OCI-LY7 (cell line): ENCODE data around the gene WNT7A. TPM values are rescaled to one million over a fixed set of nuclear protein-coding genes. Genes with fewer than 3 reads are reported as not detected.

Experiments used
- BruUV-seq: library from RNA; stranded (reverse); fragments of 400-500 nt; replicated peaks from 2 replicates; lab custom pipeline; 2021; lab: Mats Ljungman, UMichigan
- CTCF ChIA-PET: fragments of 300-600 bp; sonication (Branson Sonifier 250); formaldehyde crosslinking; loops from one replicate; lab custom pipeline; 2022; ENCODE audit warnings: antibody characterized with exemption; ENCODE audit not compliant: unreplicated experiment; lab: Charles Lee
- POLR2A ChIA-PET: fragments of 300-600 bp; sonication (Branson Sonifier 250); formaldehyde crosslinking; loops from one replicate; lab custom pipeline; 2022; ENCODE audit warnings: antibody characterized with exemption; lab: Charles Lee
- DNase-seq: peaks from one replicate; pipeline ENCODE4 v3.0.0-alpha.2; 2015; ENCODE audit warnings: low spot score
- H2AFZ ChIP-seq: fragments of 200-600 bp; sonication (generic), shearing (Covaris generic); 2 replicates; pipeline ENCODE4 v1.6.1; 2014; ENCODE audit warnings: mild to moderate bottlenecking, antibody characterized with exemption, low read length, moderate library complexity
- H3K27ac ChIP-seq: fragments of 200-600 bp; sonication (generic); 2 replicates; pipeline ENCODE4 v1.5.1; 2014; ENCODE audit warnings: mixed run types, low read depth, mild to moderate bottlenecking, moderate library complexity, low read length, inconsistent platforms; ENCODE audit not compliant: poor library complexity, severe bottlenecking
- H3K36me3 ChIP-seq: fragments of 200-600 bp; sonication (generic); 2 replicates; pipeline ENCODE4 v1.6.1; 2014; ENCODE audit warnings: mild to moderate bottlenecking, antibody characterized with exemption, low read length, moderate library complexity, mixed read lengths; ENCODE audit not compliant: insufficient read depth
- H3K4me1 ChIP-seq: fragments of 200-600 bp; sonication (generic); 2 replicates; pipeline ENCODE4 v1.5.1; 2014; ENCODE audit warnings: mild to moderate bottlenecking, low read length; ENCODE audit not compliant: insufficient read depth, poor library complexity, severe bottlenecking
- H3K4me2 ChIP-seq: fragments of 200-600 bp; sonication (generic); 2 replicates; pipeline ENCODE4 v1.6.1; 2014; ENCODE audit warnings: mild to moderate bottlenecking, low read length
- H3K4me3 ChIP-seq: fragments of 200-600 bp; sonication (generic); 2 replicates; pipeline ENCODE4 v1.5.1; 2014; ENCODE audit warnings: mild to moderate bottlenecking, low read depth, low read length; ENCODE audit not compliant: poor library complexity, severe bottlenecking
- H3K79me2 ChIP-seq: fragments of 200-600 bp; sonication (generic); 2 replicates; pipeline ENCODE4 v1.6.1; 2016; ENCODE audit warnings: low read depth, mild to moderate bottlenecking, low read length, moderate library complexity, mixed read lengths; ENCODE audit not compliant: insufficient read depth
- H3K9me2 ChIP-seq: fragments of 200-600 bp; sonication (generic); 2 replicates; pipeline ENCODE4 v1.6.1; 2016; ENCODE audit warnings: mild to moderate bottlenecking, low read length, mixed read lengths; ENCODE audit not compliant: insufficient read depth
- H3K9me3 ChIP-seq: fragments of 200-600 bp; sonication (generic); 2 replicates; pipeline ENCODE4 v1.6.1; 2014; ENCODE audit warnings: mild to moderate bottlenecking, mixed run types, low read length, mixed read lengths
- H4K20me1 ChIP-seq: fragments of 200-600 bp; sonication (generic); 2 replicates; pipeline ENCODE4 v1.6.1; 2014; ENCODE audit warnings: mild to moderate bottlenecking, antibody characterized with exemption, low read length, moderate library complexity, mixed read lengths; ENCODE audit not compliant: insufficient read depth
- EZH2phosphoT487 ChIP-seq: fragments of 200-600 bp; sonication (generic); IDR thresholded peaks from 2 replicates; pipeline ENCODE4 v1.6.1; 2018; ENCODE audit warnings: low read depth, borderline replicate concordance, mild to moderate bottlenecking, mixed run types, antibody characterized with exemption, low read length, moderate library complexity, mixed read lengths
- intact Hi-C: fragments of 100-400 bp; cut with micrococcal nuclease; formaldehyde crosslinking; loops from one replicate; pipeline ENCODE4 v1.10.0; 2022; ENCODE audit not compliant: unreplicated experiment
- total RNA-seq, 2 experiments: library from RNA; depleted of rRNA in 1 of 2; stranded (reverse); fragments of >200 nt in 1 of 2; shearing (Covaris generic) in 1 of 2; gene quantifications; 2 replicates each; pipeline ENCODE4 v1.2.3, GENCODE V29; 2014 to 2022
- TF ChIP-seq, protein P1 (sequence below): fragments of 200-600 bp; sonication (generic); conservative IDR thresholded peaks from 2 replicates; pipeline ENCODE4 v1.5.1; 2014; ENCODE audit warnings: mild to moderate bottlenecking, antibody characterized with exemption, low read length, moderate library complexity, mixed read lengths

Gene WNT7A
- total RNA-seq, 2 experiments from 2014 or later, result not detected

DNA sequence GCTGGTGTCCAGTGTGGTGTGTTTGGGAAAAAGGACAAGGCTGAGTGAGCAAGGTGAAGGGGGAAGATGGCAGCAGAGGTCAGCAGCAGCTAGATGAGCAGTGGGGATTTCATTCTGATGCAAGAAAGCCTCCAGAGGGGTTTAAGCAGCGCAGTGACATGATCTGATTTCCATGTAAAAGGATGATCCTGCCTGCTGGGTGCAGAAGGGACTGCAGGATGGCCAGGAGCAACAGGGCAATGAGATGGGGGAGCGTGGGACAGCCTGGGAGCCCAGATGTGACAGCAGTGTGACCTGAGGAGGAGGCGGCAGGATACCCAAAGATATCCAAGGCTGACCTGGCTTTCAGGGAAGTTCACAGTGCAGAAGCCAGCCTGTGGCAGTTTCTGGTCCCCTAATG, 6.1 kb downstream of the WNT7A start:
- BruUV-seq, result no TSS peak
- Histone ChIP-seq H3K4me1 (no peaks in the 10 kb centered on the region), H3K27ac (no peak overlapping the region), H3K9me2 (no peaks in the 10 kb centered on the region), H3K36me3 (no peaks in the 10 kb centered on the region), H4K20me1 (no peaks in the 10 kb centered on the region), H3K4me3 (no peak overlapping the region), H2AFZ (no peak overlapping the region), H3K4me2 (no peak overlapping the region), H3K79me2 (no peaks in the 10 kb centered on the region), H3K9me3 (no peaks in the 10 kb centered on the region)
- CTCF ChIA-PET, result no interaction called here
- no peak for TF ChIP-seq EZH2phosphoT487
- TF ChIP-seq, protein P1, sequence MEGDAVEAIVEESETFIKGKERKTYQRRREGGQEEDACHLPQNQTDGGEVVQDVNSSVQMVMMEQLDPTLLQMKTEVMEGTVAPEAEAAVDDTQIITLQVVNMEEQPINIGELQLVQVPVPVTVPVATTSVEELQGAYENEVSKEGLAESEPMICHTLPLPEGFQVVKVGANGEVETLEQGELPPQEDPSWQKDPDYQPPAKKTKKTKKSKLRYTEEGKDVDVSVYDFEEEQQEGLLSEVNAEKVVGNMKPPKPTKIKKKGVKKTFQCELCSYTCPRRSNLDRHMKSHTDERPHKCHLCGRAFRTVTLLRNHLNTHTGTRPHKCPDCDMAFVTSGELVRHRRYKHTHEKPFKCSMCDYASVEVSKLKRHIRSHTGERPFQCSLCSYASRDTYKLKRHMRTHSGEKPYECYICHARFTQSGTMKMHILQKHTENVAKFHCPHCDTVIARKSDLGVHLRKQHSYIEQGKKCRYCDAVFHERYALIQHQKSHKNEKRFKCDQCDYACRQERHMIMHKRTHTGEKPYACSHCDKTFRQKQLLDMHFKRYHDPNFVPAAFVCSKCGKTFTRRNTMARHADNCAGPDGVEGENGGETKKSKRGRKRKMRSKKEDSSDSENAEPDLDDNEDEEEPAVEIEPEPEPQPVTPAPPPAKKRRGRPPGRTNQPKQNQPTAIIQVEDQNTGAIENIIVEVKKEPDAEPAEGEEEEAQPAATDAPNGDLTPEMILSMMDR, result no peak
- DNase-seq, result no peak
- intact Hi-C loops, result no loop called here
- POLR2A ChIA-PET, result no interaction called here

DNA sequence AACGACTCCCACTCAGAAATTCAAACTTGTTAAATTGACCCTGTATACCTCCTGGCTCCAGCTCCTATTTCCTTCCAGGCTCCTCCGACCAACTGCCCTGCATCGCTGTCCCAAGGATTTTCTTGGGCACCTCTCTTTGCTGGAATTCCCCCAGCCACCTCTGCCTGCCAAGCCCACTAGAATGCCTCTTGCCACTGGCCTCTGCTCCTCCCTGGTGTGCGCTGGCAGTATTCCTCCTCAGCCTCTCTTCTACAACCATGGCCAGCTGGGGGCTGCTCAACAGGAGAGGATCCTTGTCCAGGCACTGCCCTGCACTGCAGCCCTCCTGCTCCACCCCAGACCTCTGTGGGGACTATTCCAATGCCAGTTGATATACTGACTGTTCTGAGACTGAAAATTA, 7.4 kb downstream of the WNT7A start:
- no peak for TF ChIP-seq EZH2phosphoT487
- TF ChIP-seq, protein P1, result no peak
- no TSS peak for BruUV-seq
- Histone ChIP-seq H4K20me1 (no peaks in the 10 kb centered on the region), H2AFZ (no peak overlapping the region), H3K9me2 (no peaks in the 10 kb centered on the region), H3K9me3 (no peaks in the 10 kb centered on the region), H3K4me3 (no peak overlapping the region), H3K27ac (no peak overlapping the region), H3K36me3 (no peaks in the 10 kb centered on the region), H3K4me2 (no peak overlapping the region), H3K4me1 (no peaks in the 10 kb centered on the region), H3K79me2 (no peaks in the 10 kb centered on the region)
- CTCF ChIA-PET, result no interaction called here
- POLR2A ChIA-PET, result no interaction called here
- intact Hi-C loops, result no loop called here
- no peak for DNase-seq

DNA sequence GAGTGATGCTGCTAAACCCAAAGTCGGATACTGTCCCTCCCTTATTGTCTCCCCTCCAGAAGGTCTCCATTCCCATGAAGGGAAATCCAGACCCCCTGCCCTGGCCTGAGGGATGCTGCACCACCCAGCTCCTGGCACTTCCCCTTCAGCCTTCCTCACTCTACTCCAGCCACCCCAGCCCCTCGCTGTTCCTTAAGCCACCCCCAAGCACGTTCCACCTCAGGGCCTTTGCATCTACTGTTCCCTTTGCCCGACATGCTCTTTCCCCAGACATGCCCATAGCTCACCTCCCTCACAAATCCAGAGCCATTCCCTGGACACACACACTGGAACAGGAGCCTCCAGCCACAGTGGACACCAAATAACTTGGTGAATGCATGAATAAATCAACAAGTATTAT, 8.1 kb downstream of the WNT7A start:
- no peaks in the 10 kb centered on the region for H4K20me1 ChIP-seq
- no peaks in the 10 kb centered on the region for H3K9me2 ChIP-seq
- no peak for DNase-seq
- H2AFZ ChIP-seq, result no peak overlapping the region
- no peak overlapping the region for H3K4me3 ChIP-seq
- no TSS peak for BruUV-seq
- no peaks in the 10 kb centered on the region for H3K9me3 ChIP-seq
- ChIA-PET CTCF (no interaction called here), POLR2A (no interaction called here)
- no peaks in the 10 kb centered on the region for H3K79me2 ChIP-seq
- no peaks in the 10 kb centered on the region for H3K4me1 ChIP-seq
- TF ChIP-seq, protein P1, result no peak
- TF ChIP-seq EZH2phosphoT487, result no peak
- H3K36me3 ChIP-seq, result no peaks in the 10 kb centered on the region
- intact Hi-C loops, result no loop called here
- H3K4me2 ChIP-seq, result no peak overlapping the region
- no peak overlapping the region for H3K27ac ChIP-seq
